HG02588 (cell line): ENCODE results near the gene KANSL2.

Source experiments
- ATAC-seq: cut with Tn5 transposase; IDR thresholded peaks from one replicate; pipeline ENCODE4 v1.9.1; 2021; ENCODE audit warnings: mild to moderate bottlenecking, moderate library complexity; ENCODE audit not compliant: unreplicated experiment

KANSL2 gene

DNA sequence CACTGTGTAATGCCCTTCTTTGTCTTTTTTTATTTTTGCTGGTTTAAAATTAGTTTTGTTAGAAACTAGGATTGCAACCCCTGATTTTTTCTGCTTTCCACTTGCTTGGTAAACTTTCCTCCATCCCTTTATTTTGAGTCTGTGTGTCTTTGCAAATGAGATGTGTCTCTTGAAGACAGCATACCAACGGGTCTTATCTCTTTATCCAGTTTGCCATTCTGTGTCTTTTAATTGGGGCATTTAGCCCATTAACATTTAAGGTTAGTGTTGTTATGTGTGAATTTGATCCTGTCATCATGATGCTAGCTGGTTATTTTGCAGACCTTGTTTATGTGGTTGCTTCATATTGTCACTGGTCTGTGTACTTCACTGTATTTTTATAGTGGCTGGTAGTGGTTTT is 68.7 kb downstream of the KANSL2 start:
- ATAC-seq = no peak
